Trophoblast cell (in vitro differentiated cells and primary cell): ENCODE data around the gene APMAP.
"Not testable (repeated sequence)": the region's sequence is repeated elsewhere in the genome, so short reads cannot be mapped to it uniquely, and the experiment has no call there.

Source experiments
- DNase-seq, 2 donors: peaks; one replicate each; pipeline ENCODE4 v3.0.0-alpha.2; 2016
- H2AFZ ChIP-seq: 2 replicates; pipeline ENCODE4 v1.6.1; 2013; ENCODE audit warnings: low read length, moderate library complexity, mild to moderate bottlenecking; ENCODE audit not compliant: insufficient read depth, poor library complexity
- H2AK5ac ChIP-seq: 2 replicates; pipeline ENCODE4 v1.6.1; 2013; ENCODE audit warnings: mild to moderate bottlenecking, low read length
- H2BK120ac ChIP-seq: 2 replicates; pipeline ENCODE4 v1.6.1; 2013; ENCODE audit warnings: low read length, mild to moderate bottlenecking, moderate library complexity; ENCODE audit not compliant: insufficient read depth, poor library complexity
- H2BK12ac ChIP-seq: 2 replicates; pipeline ENCODE4 v1.6.1; 2013; ENCODE audit warnings: mild to moderate bottlenecking, low read length, moderate library complexity
- H2BK5ac ChIP-seq: 2 replicates; pipeline ENCODE4 v1.6.1; 2013; ENCODE audit warnings: low read length, low read depth, moderate library complexity, mild to moderate bottlenecking; ENCODE audit not compliant: poor library complexity
- H3K14ac ChIP-seq: 2 replicates; pipeline ENCODE4 v1.6.1; 2013; ENCODE audit warnings: mild to moderate bottlenecking, low read length
- H3K18ac ChIP-seq: 2 replicates; pipeline ENCODE4 v1.6.1; 2013; ENCODE audit warnings: mild to moderate bottlenecking, low read length
- H3K23ac ChIP-seq: 2 replicates; pipeline ENCODE4 v1.6.1; 2013; ENCODE audit warnings: low read length
- H3K27ac ChIP-seq: 2 replicates; pipeline ENCODE4 v1.5.1; 2013; ENCODE audit warnings: low read depth, mild to moderate bottlenecking, inconsistent platforms, low read length, moderate library complexity
- H3K27me3 ChIP-seq: 2 replicates; pipeline ENCODE4 v1.6.1; 2013; ENCODE audit warnings: inconsistent platforms, mild to moderate bottlenecking, low read length, moderate library complexity; ENCODE audit not compliant: insufficient read depth
- H3K36me3 ChIP-seq, 2 experiments: 1 replicate in 1 of 2; 2 replicates in 1 of 2; pipeline ENCODE4 v1.6.1; 2013; ENCODE audit warnings: low read length in 2 of 2, mild to moderate bottlenecking in 2 of 2, moderate library complexity in 1 of 2; ENCODE audit not compliant: insufficient read depth in 2 of 2, control insufficient read depth in 1 of 2
- H3K4ac ChIP-seq: 2 replicates; pipeline ENCODE4 v1.6.1; 2013; ENCODE audit warnings: low read depth, mild to moderate bottlenecking, low read length, moderate library complexity
- H3K4me1 ChIP-seq, 2 experiments: 1 replicate in 1 of 2; 2 replicates in 1 of 2; pipeline ENCODE4 v1.6.1; 2013; ENCODE audit warnings: low read length in 2 of 2, mild to moderate bottlenecking in 2 of 2, moderate library complexity in 1 of 2; ENCODE audit not compliant: insufficient read depth in 2 of 2, control insufficient read depth in 1 of 2
- H3K4me2 ChIP-seq: 2 replicates; pipeline ENCODE4 v1.6.1; 2013; ENCODE audit warnings: inconsistent platforms, mild to moderate bottlenecking, low read length, moderate library complexity
- H3K4me3 ChIP-seq: 2 replicates; pipeline ENCODE4 v1.5.1; 2013; ENCODE audit warnings: mild to moderate bottlenecking, low read depth, low read length, inconsistent platforms
- H3K79me1 ChIP-seq: one replicate; pipeline ENCODE4 v1.6.1; 2013; ENCODE audit warnings: low read length
- H3K79me2 ChIP-seq: 2 replicates; pipeline ENCODE4 v1.6.1; 2013; ENCODE audit warnings: low read length, mild to moderate bottlenecking; ENCODE audit not compliant: control insufficient read depth, insufficient read depth, poor library complexity
- H3K9ac ChIP-seq: 2 replicates; pipeline ENCODE4 v1.6.1; 2013; ENCODE audit warnings: mild to moderate bottlenecking, low read length
- H3K9me3 ChIP-seq: 2 replicates; pipeline ENCODE4 v1.6.1; 2013; ENCODE audit warnings: low read depth, mild to moderate bottlenecking, control low read depth, inconsistent platforms, low read length; ENCODE audit not compliant: insufficient read depth
- H4K12ac ChIP-seq: 2 replicates; pipeline ENCODE4 v1.6.1; 2013; ENCODE audit warnings: low read depth, mild to moderate bottlenecking, low read length, moderate library complexity
- H4K8ac ChIP-seq: 2 replicates; pipeline ENCODE4 v1.6.1; 2013; ENCODE audit warnings: low read depth, mild to moderate bottlenecking, low read length, moderate library complexity
- H4K91ac ChIP-seq: one replicate; pipeline ENCODE4 v1.6.1; 2013; ENCODE audit warnings: low read depth, mild to moderate bottlenecking, low read length, moderate library complexity
- WGBS: extraction: QIAGEN DNeasy Blood & Tissue Kit; methylation state at CpG from one replicate; pipeline ENCODE4 v1.1.7; 2013; ENCODE audit warnings: missing lambda C conversion rate; ENCODE audit not compliant: insufficient read length, insufficient coverage; ENCODE audit errors: extremely low coverage; 5-methylcytosine and 5-hydroxymethylcytosine counted together

The APMAP gene

DNA sequence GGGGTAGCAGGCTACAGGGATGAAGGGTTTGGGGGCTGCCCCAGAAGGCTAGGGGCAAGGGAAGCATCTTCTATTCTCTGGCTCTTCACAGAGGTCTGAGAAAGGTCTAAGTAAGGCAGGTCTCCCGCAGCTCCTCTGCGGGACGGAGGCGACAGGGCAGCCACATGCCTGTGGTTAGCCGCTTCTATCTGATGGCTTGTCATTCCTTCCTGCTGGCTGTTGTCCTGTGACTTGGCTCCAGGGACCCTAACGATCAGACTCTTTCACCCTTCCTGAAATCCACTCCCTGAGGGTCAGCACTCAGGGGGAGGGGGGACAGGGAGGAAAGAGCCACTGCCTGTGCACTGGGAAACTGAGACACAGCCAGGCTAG is 42.8 kb downstream of the APMAP start:
- Histone ChIP-seq H3K79me2 (no peaks in the 10 kb centered on the region), H3K4me2 (no peak overlapping the region), H4K12ac (no peak overlapping the region), H3K14ac (peak overlapping the region; percentile 22), H2AK5ac (no peak overlapping the region), H3K36me3 (no peaks in the 10 kb centered on the region), H4K91ac (no peak overlapping the region), H3K9me3 (peaks cover 2% of the 10 kb centered on the region), H3K18ac (no peak overlapping the region), H3K9ac (no peak overlapping the region), H3K27me3 (no peaks in the 10 kb centered on the region), H2BK120ac (no peak overlapping the region), H3K79me1 (no peaks in the 10 kb centered on the region), H3K23ac (no peak overlapping the region), H2AFZ (no peak overlapping the region), H4K8ac (no peak overlapping the region), H3K4ac (no peak overlapping the region), H3K27ac (no peak overlapping the region), H2BK12ac (no peak overlapping the region), H3K4me1 (peaks cover 13 to 14% of the 10 kb centered on the region in 2 experiments), H3K4me3 (no peak overlapping the region), H2BK5ac (no peak overlapping the region)
- WGBS: no CpG with 5 or more reads among the region's 6 CpGs
- DNase-seq: peak in 1 of 2 donors; percentile 24

- Histone ChIP-seq H4K8ac (no peak within 1 kb of the TSS), H4K12ac (no peak within 1 kb of the TSS), H3K23ac (no peak within 1 kb of the TSS), H3K4me1 (peaks cover 13 to 14% of the 10 kb centered on the region in 2 experiments), H3K18ac (no peak within 1 kb of the TSS), H3K14ac (peak within 1 kb of the TSS; percentile 22), H2AFZ (no peak within 1 kb of the TSS), H3K9ac (no peak within 1 kb of the TSS), H3K79me2 (no peaks in the 10 kb centered on the region), H2BK5ac (no peak within 1 kb of the TSS), H2BK12ac (no peak within 1 kb of the TSS), H3K79me1 (no peaks in the 10 kb centered on the region), H3K27me3 (no peaks in the 10 kb centered on the region), H3K4me2 (no peak within 1 kb of the TSS), H3K36me3 (no peaks in the 10 kb centered on the region), H3K4me3 (no peak within 1 kb of the TSS), H4K91ac (no peak within 1 kb of the TSS), H3K27ac (no peak within 1 kb of the TSS), H3K4ac (no peak within 1 kb of the TSS), H2AK5ac (no peak within 1 kb of the TSS), H3K9me3 (peaks cover 2% of the 10 kb centered on the region), H2BK120ac (peak within 1 kb of the TSS; percentile 57)
- peak in 1 of 2 donors; percentile 12 for DNase-seq
- no CpG with 5 or more reads among the region's 20 CpGs for WGBS
Observed at GRCh38 chr20:24948939-24949679, 43.4 kb downstream of the APMAP start, which contains the start of gene CST7. Gene CST7, plus strand, starts transcription at chr20:24949269. Its CDS starts 237 bp downstream, at chr20:24949506.

DNA sequence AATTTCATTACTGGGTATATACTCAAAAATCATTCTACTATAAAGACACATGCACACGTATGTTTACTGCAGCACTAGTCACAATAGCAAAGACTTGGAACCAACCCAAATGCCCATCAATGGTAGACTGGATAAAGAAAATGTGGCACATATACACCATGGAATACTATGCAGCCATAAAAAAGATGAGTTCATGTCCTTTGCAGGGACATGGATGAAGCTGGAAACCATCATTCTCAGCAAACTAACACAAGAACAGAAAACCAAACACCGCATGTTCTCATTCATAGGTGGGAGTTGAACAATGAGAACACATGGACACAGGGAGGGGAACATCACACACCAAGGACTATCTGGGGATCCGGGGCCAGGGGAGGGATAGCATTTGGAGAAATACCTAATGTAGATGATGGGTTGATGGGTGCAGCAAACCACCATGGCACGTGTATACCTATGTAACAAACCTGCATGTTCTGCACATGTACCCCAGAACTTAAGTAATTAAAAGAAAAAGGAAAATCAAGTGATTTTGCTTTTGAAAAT is 44.1 kb downstream of the APMAP start:
- not testable (repeated sequence) for H2BK5ac ChIP-seq, H4K12ac ChIP-seq, H3K79me1 ChIP-seq, H3K79me2 ChIP-seq, H3K9me3 ChIP-seq, H3K18ac ChIP-seq, H3K27me3 ChIP-seq, H3K36me3 ChIP-seq, DNase-seq, H2BK12ac ChIP-seq, H2BK120ac ChIP-seq, H3K4ac ChIP-seq, H2AK5ac ChIP-seq, H3K4me2 ChIP-seq, H3K9ac ChIP-seq, H2AFZ ChIP-seq, H4K91ac ChIP-seq, H4K8ac ChIP-seq, H3K4me3 ChIP-seq, H3K14ac ChIP-seq, H3K23ac ChIP-seq, H3K27ac ChIP-seq
- peaks cover 13 to 14% of the 10 kb centered on the region in 2 experiments for H3K4me1 ChIP-seq
- no CpG with 5 or more reads among the region's 4 CpGs for WGBS

DNA sequence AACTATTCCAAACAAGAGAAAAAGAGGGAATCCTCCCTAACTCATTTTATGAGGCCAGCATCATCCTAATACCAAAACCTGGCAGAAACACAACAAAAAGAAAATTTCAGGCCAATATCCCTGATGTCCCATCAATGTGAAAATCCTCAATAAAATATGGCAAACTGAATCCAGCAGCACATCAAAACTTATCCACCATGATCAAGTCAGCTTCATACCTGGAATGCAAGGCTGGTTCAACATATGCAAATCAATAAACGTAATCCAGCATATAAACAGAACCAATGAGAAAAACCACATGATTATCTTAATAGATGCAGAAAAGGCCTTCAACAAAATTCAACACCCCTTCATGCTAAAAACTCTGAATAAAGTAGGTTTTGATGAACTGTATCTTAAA is 46.2 kb downstream of the APMAP start:
- not testable (repeated sequence) for H3K4me2 ChIP-seq, H2AK5ac ChIP-seq, H3K23ac ChIP-seq, H2AFZ ChIP-seq, H4K91ac ChIP-seq, H2BK5ac ChIP-seq, H3K27me3 ChIP-seq, H3K79me2 ChIP-seq, H4K8ac ChIP-seq, H3K4me3 ChIP-seq, H3K4ac ChIP-seq, DNase-seq, H3K36me3 ChIP-seq, H2BK120ac ChIP-seq, H3K9ac ChIP-seq, H3K18ac ChIP-seq, H3K14ac ChIP-seq, H3K9me3 ChIP-seq, H3K27ac ChIP-seq, H3K79me1 ChIP-seq, H2BK12ac ChIP-seq, H4K12ac ChIP-seq
- H3K4me1 ChIP-seq: peaks cover 13 to 14% of the 10 kb centered on the region in 2 experiments
- WGBS: no CpG with 5 or more reads among the region's 1 CpG
